Cortex of kidney (tissue), 1 donor: ENCODE data around the gene CEP57.
"Not testable (repeated sequence)": the region's sequence is repeated elsewhere in the genome, so short reads cannot be mapped to it uniquely, and the experiment has no call there.

ENCODE experiments used
- DNase-seq: peaks from one replicate; lab custom pipeline; 2025; lab: John Stamatoyannopoulos, UW

CEP57 gene

DNA sequence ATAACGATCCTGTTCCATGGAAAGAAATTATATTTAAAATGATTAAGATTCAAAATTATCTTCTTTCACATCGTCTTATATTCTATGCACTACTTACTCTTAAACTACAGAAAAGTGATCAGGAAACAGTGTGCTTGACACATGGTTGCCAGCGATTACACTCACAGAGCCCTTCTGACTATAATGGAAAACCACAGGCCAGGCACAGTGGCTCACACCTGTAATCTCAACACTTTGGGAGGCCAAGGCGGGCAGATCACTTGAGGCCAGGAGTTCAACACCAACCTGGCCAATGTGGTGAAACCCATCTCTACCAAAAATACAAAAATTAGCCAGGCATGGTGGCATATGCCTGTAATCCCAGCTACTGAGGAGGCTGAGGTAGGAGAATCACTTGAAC, 69.7 kb downstream of the CEP57 start:
- DNase-seq, result not testable (repeated sequence)

DNA sequence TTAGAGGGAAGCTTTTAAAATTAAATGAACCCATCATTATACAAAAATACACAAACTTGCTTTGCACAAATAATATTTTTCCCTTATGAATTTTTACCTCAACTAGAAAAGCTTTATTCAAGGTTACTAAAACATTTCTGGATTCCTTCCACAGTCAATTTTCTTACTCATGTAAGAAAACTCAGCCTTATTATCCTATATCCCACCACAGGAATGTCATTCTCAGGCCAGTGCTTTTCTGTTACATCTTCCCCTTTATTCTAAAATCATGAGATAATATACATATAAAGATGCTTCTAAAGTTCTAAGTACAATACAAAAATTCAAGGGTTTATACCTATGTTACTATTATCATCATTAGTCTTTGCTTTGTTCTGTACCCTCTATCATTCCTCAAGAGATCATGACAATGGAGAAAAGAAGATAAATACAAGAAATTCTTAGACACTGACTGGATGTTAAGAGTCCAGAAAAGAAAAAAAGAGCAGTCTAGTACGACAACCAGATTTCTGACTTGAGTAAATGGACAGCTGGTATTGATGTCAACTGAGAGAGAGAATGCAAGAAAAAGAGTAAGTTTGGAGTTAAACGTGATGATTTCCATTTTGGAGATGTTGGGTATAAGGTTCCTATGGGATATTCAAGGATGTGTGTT, 73.3 kb downstream of the CEP57 start:
- no peak for DNase-seq

DNA sequence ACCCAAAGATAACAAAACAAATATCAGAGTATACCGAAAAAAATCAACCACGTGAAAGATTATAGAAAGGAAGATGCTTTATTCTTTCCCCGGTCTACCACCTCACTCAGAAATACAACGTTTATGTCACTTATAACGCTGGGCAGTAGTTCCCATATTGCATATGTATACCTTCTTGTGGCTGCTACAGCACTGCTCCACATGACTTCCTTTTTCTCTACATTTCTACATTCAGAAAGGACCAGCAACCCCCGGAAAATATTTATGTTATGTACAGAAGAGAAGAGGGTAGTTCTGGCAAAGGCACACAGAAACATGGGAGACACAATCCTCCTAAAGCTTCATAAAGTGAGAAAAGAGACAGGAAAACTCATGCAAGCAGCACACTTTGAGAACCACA, 76.8 kb downstream of the CEP57 start:
- DNase-seq, result no peak

- not testable (repeated sequence) for DNase-seq
These were observed 80.6 kb downstream of the CEP57 start for GRCh38 chr11:95870877-95871276.

DNA sequence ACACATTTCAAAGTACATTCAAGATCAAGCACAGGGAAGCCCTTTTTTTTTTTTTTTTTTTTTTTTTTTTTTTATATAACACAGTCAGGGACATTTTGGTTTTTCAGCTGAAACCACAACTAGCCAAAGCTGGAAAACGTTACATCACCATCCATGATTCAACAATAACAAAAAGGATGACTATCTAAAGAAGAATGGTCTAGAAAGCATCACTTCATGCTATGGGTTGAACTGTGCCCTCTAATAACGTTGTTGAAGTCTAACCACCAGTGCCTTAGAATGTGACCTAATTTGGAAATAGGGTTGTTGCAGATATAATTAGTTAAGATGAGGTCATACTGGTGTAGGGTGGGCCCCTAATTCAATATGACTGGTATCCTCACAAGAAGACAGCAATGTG, 87.0 kb downstream of the CEP57 start:
- no peak for DNase-seq
